Measurements from ENCODE around the gene VSNL1. TPM values are rescaled to one million over a fixed set of nuclear protein-coding genes. Genes with fewer than 3 reads are reported as not detected.

VSNL1 gene
- total RNA-seq, 1 experiment from 2014 or later, result 7.8 TPM

DNA sequence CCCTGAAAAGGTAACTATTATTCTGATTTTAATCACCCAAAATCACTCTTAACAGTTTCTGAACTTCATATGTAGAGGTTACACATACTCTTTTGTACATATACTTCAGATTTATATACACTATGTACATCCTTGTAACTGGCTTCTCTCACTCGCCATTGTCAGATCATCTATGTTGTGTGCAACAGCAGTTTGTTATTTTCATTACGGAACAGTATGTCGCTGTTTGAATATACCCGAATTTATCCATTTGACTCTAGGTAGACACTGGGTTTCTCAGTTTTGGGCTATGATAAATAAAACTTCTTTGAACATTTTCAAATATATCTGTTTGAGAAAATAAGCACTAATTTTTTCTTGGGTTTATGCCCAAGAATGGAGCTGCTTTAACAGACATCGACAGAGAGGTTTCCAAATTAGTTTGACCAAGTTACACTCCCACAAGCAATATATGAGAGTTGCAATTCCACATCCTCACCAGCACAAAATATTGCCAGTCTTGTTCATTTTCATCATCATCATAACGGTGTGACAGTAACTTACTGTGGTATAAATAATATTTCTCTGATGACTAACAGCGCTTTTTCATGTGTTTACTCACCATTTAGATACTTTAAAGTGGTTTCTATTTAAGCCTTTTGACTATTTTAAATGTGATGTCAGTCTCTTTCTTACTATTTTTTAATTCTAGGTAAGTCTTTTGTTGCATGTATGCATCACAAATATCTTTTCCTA lies 132.3 kb downstream of the VSNL1 start:
- no peak for DNase-seq (ENCODE audit: low spot score)
- H3K27ac ChIP-seq (ENCODE audit: low read depth, low read length, poor library complexity, severe bottlenecking), result no peak overlapping the region
- intact Hi-C loops (cut with micrococcal nuclease; ENCODE audit: unreplicated experiment), result loop anchor here (5.0 kb wide), 1 partner anchor 900 kb away; no protein-coding TSS in a partner anchor
- H3K9me3 ChIP-seq (ENCODE audit: low read depth, low read length, poor library complexity, severe bottlenecking), result no peaks in the 10 kb centered on the region
- CTCF ChIA-PET, result interaction anchor here (0.7 kb wide), 1 partner anchor 150 kb away, joined by 3 read pairs; no protein-coding TSS in a partner anchor
- no peaks in the 10 kb centered on the region for H3K27me3 ChIP-seq (replicated peaks; ENCODE audit: insufficient read depth, low read depth, low read length, poor library complexity)
- H3K4me3 ChIP-seq (ENCODE audit: low read depth, low read length, poor library complexity, severe bottlenecking), result no peak overlapping the region
- H3K36me3 ChIP-seq (ENCODE audit: insufficient read depth, low read length, poor library complexity, severe bottlenecking), result peaks cover 12% of the 10 kb centered on the region
- TF ChIP-seq, protein P1, sequence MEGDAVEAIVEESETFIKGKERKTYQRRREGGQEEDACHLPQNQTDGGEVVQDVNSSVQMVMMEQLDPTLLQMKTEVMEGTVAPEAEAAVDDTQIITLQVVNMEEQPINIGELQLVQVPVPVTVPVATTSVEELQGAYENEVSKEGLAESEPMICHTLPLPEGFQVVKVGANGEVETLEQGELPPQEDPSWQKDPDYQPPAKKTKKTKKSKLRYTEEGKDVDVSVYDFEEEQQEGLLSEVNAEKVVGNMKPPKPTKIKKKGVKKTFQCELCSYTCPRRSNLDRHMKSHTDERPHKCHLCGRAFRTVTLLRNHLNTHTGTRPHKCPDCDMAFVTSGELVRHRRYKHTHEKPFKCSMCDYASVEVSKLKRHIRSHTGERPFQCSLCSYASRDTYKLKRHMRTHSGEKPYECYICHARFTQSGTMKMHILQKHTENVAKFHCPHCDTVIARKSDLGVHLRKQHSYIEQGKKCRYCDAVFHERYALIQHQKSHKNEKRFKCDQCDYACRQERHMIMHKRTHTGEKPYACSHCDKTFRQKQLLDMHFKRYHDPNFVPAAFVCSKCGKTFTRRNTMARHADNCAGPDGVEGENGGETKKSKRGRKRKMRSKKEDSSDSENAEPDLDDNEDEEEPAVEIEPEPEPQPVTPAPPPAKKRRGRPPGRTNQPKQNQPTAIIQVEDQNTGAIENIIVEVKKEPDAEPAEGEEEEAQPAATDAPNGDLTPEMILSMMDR (conservative IDR thresholded peaks at IDR 0.05; ENCODE audit: low read depth, low read length), result no peak
- TF ChIP-seq EZH2 (IDR thresholded peaks at IDR 0.05; ENCODE audit: borderline replicate concordance, low read depth, low read length, poor library complexity, severe bottlenecking), result no peak
- H3K4me1 ChIP-seq (ENCODE audit: insufficient read depth, low read length, poor library complexity, severe bottlenecking), result no peaks in the 10 kb centered on the region
- BruUV-seq (replicated peaks), result no TSS peak
- POLR2A ChIA-PET (ENCODE audit: low non-redundant PET), result no interaction called here

DNA sequence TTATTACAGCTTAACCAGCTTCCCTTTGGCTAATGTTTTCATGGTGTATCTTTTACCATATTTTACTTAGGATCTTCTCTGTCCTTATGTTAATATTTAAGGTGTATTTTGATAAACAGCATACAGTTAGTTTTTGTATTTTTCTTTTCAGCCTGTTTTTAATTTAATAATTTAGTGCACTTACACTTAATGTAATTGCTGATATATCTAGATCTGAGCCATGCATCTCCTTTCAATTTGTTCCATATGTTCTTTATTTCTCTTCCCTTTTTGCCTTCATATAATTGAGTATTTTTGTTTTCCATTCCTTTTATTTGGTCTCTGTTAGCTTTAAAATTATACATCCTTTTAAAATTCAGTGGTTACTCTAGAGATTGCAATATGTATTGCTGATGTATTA lies 134.3 kb downstream of the VSNL1 start:
- CTCF ChIA-PET, result no interaction called here
- no peak overlapping the region for H3K27ac ChIP-seq (ENCODE audit: low read depth, low read length, poor library complexity, severe bottlenecking)
- no peak for TF ChIP-seq EZH2 (IDR thresholded peaks at IDR 0.05; ENCODE audit: borderline replicate concordance, low read depth, low read length, poor library complexity, severe bottlenecking)
- TF ChIP-seq, protein P1 (conservative IDR thresholded peaks at IDR 0.05; ENCODE audit: low read depth, low read length), result no peak
- H3K4me3 ChIP-seq (ENCODE audit: low read depth, low read length, poor library complexity, severe bottlenecking), result no peak overlapping the region
- H3K36me3 ChIP-seq (ENCODE audit: insufficient read depth, low read length, poor library complexity, severe bottlenecking), result peaks cover 7% of the 10 kb centered on the region
- POLR2A ChIA-PET (ENCODE audit: low non-redundant PET), result no interaction called here
- BruUV-seq (replicated peaks), result no TSS peak
- intact Hi-C loops (cut with micrococcal nuclease; ENCODE audit: unreplicated experiment), result loop anchor here (5.0 kb wide), 1 partner anchor 903 kb away; no protein-coding TSS in a partner anchor
- H3K27me3 ChIP-seq (replicated peaks; ENCODE audit: insufficient read depth, low read depth, low read length, poor library complexity), result no peaks in the 10 kb centered on the region
- no peak for DNase-seq (ENCODE audit: low spot score)
- no peaks in the 10 kb centered on the region for H3K9me3 ChIP-seq (ENCODE audit: low read depth, low read length, poor library complexity, severe bottlenecking)
- no peaks in the 10 kb centered on the region for H3K4me1 ChIP-seq (ENCODE audit: insufficient read depth, low read length, poor library complexity, severe bottlenecking)

DNA sequence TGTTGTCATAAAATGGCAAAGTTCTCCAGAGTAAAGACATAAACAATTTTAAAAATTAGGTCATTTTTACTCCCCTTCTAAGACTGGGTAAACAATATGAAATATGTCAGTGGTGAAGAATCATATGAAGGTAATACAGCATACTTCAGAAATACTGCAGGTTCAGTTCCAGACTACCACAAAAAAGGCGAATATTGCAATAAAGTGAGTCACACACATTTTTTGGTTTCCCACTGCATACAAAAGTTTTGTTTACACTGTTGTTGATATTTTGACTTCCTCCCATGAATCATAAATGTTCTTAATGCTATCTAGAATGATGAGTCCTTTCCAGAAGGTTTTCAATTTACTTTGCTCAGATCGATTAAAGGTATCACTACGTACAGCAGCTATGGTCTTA lies 139.6 kb downstream of the VSNL1 start:
- CTCF ChIA-PET, result no interaction called here
- Histone ChIP-seq H3K4me3 (ENCODE audit: low read depth, low read length, poor library complexity, severe bottlenecking) (no peak overlapping the region), H3K36me3 (ENCODE audit: insufficient read depth, low read length, poor library complexity, severe bottlenecking) (peaks cover 3% of the 10 kb centered on the region), H3K4me1 (ENCODE audit: insufficient read depth, low read length, poor library complexity, severe bottlenecking) (no peaks in the 10 kb centered on the region), H3K9me3 (ENCODE audit: low read depth, low read length, poor library complexity, severe bottlenecking) (no peaks in the 10 kb centered on the region), H3K27ac (ENCODE audit: low read depth, low read length, poor library complexity, severe bottlenecking) (no peak overlapping the region), H3K27me3 (replicated peaks; ENCODE audit: insufficient read depth, low read depth, low read length, poor library complexity) (no peaks in the 10 kb centered on the region)
- no peak for DNase-seq (ENCODE audit: low spot score)
- intact Hi-C loops (cut with micrococcal nuclease; ENCODE audit: unreplicated experiment), result no loop called here
- POLR2A ChIA-PET (ENCODE audit: low non-redundant PET), result no interaction called here
- no peak for TF ChIP-seq EZH2 (IDR thresholded peaks at IDR 0.05; ENCODE audit: borderline replicate concordance, low read depth, low read length, poor library complexity, severe bottlenecking)
- TF ChIP-seq, protein P1 (conservative IDR thresholded peaks at IDR 0.05; ENCODE audit: low read depth, low read length), result no peak
- BruUV-seq (replicated peaks), result no TSS peak
